ENCODE data around the gene SCFD2. TPM values are rescaled to one million over a fixed set of nuclear protein-coding genes. Genes with fewer than 3 reads are reported as not detected.
"Not testable (repeated sequence)": the region's sequence is repeated elsewhere in the genome, so short reads cannot be mapped to it uniquely, and the experiment has no call there.

Gene SCFD2
- total RNA-seq, 2 donors from 2014 or later, result 17.5 to 18.6 TPM

DNA sequence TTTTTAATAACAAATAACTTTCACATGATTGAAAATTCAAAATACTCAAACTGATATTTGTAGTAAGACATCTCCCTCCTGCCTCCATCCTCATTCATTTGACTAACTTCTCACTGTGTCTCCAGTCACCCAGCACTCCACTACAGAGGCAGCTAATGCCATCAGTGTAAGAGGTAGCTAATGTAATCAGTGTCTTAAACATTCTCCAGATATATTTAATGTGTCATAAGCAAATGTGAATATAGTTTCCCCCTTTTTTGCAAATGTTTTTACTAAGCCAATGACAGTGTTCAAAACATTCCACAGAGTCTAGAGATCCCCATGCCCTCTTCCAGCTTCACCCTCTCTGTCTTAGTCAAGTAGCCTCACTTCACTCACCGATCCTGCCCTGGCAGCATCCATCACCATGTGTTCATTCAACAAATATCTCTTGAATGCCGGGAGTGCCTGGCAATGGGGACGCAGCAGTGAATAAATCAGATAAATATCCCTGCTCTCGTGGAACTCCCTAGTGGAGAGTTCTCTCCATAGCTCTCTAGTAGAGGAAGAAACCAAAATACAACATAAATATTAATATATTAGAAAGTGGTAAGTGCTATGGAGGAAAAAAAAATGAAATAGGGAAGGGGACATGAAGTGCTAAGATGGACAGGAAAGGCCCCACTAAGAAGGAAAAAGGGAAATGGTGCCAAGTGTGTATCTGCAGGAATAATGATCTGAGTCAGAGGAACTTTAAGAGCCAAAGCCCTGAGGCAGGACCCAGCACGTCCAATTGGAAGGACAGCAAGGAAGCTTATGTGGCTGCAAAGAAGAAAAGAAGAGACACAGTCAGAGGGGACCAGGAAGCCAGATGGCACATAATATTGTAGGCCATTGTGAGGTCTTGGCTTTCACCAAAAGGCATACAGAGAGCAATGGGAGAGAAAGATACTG lies 18.7 kb downstream of the SCFD2 start:
- DNase-seq (ENCODE audit: low spot score), result no peak
- intact Hi-C loops (cut with DNase I), result no loop called here

DNA sequence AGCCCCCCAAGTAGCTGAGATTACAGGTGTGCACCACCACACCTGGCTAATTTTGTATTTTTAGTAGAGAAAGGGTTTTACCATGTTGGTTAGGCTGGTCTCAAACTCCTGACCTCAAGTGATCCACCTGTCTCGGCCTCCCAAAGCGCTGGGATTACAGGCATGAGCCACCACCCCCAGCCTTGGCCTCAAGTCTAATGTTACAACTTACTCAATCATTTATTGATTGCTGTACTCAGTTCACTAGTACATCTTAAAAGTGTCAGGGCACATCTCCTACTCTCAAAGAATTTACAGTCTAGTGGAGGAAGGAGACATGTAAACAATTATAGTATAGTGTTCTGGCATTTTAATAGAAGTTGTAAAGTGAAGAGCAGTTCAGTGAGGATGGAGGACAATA lies 19.5 kb downstream of the SCFD2 start:
- DNase-seq (ENCODE audit: low spot score); intact Hi-C loops (cut with DNase I): not testable (repeated sequence)

DNA sequence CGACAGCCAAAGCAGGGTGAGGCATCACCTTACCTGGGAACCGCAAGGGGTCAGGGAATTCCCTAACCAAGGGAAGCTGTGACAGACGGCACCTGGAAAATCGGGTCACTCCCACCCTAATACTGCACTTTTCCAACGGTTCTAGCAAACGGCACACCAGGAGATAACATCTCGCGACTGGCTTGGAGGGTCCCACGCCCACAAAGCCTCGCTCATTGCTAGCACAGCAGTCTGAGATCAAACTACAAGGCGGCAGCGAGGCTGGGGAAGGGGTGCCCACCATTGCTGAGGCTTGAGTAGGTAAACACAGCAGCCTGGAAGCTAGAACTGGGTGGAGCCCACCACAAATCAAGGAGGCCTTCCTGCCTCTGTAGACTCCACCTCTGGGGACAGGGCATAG lies 25.7 kb downstream of the SCFD2 start:
- DNase-seq (ENCODE audit: low spot score); intact Hi-C loops (cut with DNase I): not testable (repeated sequence)

DNA sequence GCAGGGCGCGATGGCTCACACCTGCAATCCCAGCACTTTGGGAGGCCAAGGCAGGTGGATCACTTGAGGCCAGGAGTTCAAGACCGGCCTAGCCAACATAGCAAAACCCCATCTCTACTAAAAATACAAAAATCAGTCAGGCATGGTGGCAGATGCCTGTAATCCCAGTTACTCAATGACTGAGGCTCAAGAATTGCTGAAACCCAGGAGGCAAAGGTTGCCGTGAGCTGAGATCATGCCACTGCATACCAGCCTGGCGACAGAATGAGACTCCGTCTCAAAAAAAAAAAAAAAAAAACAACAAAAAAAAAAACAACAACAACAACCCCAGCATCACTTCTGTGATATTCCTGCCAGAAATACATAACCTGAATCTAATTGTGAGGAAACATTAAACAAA lies 30.9 kb downstream of the SCFD2 start:
- intact Hi-C loops (cut with DNase I); DNase-seq (ENCODE audit: low spot score): not testable (repeated sequence)

DNA sequence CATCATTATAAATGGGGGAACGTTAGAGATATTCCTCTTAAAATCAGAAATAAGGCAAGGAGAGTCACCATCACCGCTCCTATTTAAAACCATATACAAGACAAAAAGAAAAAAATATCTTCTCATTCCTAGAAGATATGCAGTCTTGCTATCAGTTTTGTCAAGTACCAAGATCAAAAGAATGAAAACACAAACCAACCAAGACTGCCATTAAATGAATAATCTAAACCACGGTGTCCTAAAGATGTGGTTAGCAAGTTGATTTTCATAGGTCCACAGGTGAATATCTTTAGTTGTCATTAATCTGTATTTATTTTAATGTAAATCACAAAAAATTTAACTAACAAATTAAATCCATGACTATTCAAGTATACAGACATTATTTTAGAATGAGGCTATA lies 39.3 kb downstream of the SCFD2 start:
- no peak for DNase-seq (ENCODE audit: low spot score)
- intact Hi-C loops (cut with DNase I), result no loop called here

DNA sequence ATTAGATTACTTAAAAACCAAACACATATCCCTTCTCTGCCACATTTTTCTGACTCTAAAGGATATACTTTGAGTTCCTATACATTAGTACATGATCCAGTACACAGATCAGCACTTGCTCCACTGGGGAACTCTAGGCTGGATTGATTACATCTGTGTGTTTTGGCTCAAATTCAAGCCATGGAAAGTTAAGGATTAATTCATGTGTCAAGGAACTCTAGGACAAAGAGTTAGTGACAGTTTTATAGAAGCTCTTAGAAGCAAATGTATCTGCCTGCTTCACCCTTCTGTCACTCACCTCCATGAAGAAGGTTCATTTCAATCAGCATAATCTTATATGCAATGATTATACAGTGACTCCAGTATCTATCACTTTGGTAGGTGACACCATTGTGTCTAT lies 43.2 kb downstream of the SCFD2 start:
- intact Hi-C loops (cut with DNase I), result no loop called here
- no peak for DNase-seq (ENCODE audit: low spot score)

DNA sequence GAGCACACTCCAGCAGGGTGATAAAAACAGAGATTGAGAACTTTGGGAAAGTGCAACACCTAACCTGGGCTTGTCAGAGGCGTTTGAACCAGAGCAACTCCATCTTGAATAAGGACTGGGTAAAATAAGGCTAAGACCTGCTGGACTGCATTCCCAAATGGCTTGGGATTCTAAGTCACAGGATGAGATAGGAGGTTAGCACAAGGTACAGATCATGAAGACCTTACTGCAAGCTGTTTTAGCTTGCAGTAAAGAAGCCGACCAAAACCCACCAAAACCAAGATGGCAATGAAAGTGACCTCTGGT lies 43.9 kb downstream of the SCFD2 start:
- DNase-seq (ENCODE audit: low spot score), result no peak
- intact Hi-C loops (cut with DNase I), result no loop called here

DNA sequence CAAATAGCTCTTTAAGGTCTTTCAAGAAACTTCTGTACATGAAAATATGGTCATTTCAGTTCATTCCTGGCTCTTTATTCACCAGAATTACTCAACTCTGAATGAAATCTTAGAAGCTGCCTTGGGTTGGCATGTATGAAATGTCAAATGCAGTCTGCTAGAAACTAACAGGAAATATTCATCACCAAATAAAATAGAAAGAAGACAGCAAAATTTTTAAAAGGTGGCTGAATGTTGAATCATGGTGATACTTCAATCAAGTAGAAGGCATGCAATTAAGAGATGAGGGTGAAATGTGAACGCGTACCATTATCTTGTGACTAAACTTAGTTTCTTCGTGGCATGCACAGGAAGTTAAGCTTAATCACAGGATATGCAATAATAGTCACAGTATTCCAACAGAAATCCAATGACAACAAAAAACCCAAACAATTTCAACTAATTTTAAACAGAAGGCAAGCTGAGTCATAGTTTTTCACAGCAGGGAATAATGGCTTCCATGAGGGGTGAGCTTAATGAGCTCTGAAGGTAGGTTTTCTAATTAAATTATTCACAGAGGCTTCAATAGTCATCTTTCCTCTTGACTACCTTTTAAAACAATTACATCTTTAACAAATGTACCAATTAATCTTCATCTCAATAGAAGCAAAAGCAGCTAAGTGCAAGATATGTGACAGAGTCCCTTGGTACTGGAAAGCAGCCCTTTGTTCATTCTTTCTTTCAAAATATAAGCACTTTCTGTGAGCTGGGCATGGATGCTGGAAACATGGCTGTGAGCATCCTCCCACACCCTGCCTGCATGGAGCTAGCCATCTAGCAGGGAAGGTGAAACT lies 44.5 kb downstream of the SCFD2 start:
- DNase-seq (ENCODE audit: low spot score), result no peak
- intact Hi-C loops (cut with DNase I), result no loop called here

DNA sequence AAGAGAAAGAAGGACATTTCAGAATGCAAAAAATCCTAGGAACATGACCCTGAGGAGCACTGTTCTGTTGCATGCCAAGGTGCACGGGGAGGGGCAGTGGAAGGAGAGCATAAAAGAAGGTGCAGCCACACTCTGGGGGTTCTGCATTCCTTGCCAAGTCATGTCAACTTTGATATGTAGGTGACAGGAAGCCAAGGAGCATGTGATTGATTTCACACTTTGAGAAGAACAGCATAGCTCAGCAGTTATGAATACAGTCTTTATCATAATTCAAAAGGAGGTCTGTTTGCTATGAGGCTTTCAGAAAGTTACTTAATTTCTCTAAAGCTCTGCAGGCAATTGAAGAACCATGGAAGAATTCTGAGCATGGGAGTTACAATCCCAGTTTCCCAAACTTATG lies 50.6 kb downstream of the SCFD2 start:
- intact Hi-C loops (cut with DNase I), result no loop called here
- DNase-seq (ENCODE audit: low spot score), result no peak

DNA sequence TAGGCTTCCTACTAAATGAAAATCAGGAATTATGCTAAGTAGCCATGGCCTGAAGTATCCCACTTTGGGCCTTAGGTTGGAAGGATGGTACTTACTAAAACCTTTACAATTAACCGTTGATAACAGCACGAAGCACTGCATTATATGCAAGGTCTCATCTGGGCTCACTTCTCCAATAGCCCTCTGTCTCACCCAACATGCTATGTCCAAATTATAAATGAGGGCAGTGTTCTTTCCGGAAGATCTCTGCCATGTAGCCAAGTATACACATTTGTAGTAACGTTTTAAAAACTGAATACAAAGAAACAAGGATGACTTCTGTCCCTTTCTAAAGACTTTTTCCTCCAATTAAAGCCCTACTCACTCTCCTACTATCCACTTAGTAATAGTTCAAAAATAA lies 51.6 kb downstream of the SCFD2 start:
- intact Hi-C loops (cut with DNase I), result no loop called here
- no peak for DNase-seq (ENCODE audit: low spot score)

DNA sequence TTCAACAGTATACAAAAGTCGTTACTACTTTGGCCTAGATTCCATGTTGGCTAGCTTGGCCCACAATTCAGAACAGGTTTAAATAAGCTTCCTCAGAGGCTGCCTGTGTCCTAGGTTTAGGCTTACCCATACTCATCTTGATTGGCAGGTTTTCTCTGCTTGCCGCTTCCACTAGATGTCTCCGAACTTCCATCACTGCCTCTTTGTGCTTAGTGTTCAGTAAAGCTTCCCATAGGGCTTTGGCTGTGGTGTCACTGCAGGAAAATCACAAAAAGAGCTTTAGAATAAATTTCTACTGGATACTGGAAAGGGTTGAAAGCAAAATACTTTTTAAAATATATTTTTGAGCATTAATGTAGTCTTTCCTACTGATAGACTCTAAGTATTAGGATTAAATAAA lies 52.4 kb downstream of the SCFD2 start:
- intact Hi-C loops (cut with DNase I), result no loop called here
- DNase-seq (ENCODE audit: low spot score), result no peak

DNA sequence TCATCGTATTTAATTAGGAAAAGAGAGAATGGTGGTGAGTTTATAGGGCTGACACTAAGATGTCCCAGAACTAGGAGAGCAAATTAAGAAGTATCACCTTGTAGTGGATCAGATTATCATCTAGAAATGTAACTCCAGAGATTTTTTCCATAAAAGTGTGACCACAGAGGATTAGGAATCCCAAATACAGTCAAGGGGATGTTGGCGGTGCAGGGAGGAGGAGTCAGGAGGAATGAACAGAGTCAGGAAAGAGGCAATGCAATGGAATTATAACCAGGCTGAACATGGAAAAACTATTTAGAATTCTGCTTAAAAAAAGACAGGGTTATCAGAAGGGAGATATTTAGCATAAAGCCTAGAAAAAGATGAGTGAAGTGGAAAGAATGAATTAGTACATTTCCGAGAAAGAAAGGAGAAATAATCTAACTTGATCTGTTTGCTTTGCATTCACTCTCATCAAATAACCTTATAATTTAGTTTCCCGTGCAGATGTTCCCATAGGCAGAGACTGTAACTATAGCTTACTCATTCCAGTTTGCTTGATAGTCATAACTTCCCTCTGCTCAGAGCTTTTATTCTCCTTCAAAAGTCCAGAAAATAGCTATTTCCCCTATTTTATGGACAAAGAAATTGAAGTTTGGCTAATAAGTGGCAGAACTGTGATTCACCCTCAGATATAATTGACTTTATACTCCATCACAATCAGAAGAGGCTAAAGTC lies 56.4 kb downstream of the SCFD2 start:
- no peak for DNase-seq (ENCODE audit: low spot score)
- intact Hi-C loops (cut with DNase I), result no loop called here

DNA sequence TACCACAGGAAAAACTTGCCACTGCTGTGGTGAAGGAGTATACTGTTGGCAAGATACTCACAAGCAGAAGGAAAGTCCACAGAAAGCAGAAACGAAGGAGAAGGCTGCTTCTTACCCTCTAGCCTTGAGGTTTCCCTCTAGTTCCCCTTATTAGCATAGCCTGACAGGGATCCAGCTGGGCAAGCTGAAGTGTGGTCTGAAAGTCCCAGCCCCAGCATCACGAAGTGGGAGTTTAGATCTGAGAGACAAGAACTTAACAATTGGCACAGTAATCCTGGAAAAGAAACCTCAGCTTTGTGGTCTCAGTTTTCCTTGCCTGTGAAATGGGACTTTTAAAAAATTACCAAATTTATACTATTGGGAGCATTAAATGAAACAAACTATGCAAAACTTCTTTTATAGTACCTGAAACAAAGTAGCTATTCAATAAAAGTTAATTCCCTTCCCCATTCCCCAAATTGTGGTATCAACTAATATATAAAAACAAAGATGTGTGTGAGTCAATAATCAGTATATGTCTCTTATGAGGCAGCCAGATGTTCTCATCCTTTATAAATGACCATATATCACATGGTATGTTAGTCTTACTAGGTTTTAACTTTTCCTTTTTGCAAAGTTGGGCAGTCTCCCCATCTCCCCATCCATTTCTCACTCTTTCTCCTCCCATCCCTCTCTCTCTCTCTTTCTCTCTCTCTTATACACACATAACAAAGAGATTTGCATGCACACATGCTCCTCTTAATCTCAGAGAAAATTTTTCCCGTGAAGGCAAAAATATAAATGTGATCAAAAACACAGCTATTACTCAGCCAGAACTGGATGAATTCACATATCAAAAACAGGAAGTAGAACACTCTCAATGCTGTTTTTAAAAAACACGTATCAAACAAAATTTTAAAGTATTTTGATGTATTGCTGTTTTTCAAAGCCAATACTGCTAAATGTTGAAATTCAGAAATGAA lies 57.8 kb downstream of the SCFD2 start:
- no peak for DNase-seq (ENCODE audit: low spot score)
- intact Hi-C loops (cut with DNase I), result no loop called here

DNA sequence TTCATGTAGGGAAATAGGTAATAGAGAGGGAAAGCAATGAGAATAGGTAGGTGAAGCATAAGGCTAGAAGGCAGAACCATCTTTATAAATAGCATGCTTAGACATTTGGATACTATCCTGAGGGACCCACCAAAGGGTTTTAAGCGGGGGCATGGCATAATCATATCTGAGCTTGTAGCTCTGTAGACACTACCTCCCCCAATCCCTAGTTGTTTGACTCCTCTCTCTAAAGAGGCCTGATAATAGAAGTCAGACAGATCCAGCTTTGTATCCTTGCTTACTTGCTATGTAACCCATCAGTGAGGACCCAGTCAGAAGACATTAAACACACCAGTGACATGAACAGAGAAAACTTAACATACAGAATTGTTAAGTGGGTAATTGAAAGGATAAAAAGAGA lies 58.7 kb downstream of the SCFD2 start:
- DNase-seq (ENCODE audit: low spot score), result no peak

DNA sequence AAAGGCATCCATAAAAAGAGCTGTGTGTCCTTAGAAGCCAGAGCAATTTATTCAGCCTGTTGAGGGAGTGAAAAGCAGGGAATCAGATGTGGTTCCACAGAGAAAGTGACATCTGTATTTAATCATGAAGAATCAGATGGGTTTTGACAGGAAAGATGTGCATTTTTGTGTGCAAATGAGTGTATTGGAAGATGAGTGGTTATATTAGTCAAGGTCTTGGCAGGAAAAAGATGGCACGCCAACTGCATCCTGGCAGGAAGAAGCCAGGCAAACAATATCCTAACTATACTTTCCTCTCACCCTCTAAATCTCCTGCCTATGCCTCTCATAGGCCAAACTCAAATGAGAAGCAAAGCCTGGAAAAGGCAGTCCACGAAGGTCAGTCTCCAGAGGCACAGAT lies 59.1 kb downstream of the SCFD2 start:
- no peak for DNase-seq (ENCODE audit: low spot score)
- intact Hi-C loops (cut with DNase I), result no loop called here

More for the DNA sequence above, 58.7 kb downstream of the SCFD2 start:
- intact Hi-C loops (cut with DNase I), result no loop called here

DNA sequence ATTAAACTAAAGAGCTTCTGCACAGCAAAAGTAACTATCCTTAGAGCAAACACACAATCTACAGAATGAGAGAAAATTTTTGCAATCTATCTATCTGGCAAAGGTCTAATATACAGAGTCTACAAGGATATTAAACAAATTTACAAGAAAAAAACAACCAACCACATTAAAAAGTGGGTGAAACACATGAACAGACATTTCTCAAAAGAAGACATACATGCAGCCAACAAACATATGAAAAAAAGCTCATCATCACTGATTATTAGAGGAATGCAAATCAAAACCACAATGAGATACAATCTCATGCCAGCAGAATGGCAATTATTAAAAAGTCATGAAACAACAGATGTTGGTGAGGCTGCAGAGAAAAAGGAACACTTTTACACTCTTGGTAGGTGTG lies 73.7 kb downstream of the SCFD2 start:
- DNase-seq (ENCODE audit: low spot score); intact Hi-C loops (cut with DNase I): not testable (repeated sequence)

DNA sequence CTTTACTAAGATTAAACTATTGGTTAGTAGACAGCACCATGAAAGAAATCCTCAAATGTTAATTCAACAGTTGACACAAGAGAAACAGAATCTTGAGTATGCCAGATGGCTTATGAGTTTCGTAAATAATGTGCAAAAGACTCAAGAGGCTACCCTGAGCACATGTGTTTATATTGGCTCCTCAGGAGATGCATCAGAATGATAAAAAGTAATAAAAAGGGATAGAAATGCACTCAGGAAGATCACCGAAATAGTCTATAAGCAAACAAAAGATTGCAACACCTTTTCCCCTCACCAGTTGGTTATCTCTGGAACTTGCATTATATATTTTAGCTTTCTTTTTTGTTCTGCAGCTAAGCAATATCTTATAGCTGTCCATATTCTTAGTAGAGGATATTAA lies 84.4 kb downstream of the SCFD2 start:
- intact Hi-C loops (cut with DNase I), result no loop called here
- no peak for DNase-seq (ENCODE audit: low spot score)

DNA sequence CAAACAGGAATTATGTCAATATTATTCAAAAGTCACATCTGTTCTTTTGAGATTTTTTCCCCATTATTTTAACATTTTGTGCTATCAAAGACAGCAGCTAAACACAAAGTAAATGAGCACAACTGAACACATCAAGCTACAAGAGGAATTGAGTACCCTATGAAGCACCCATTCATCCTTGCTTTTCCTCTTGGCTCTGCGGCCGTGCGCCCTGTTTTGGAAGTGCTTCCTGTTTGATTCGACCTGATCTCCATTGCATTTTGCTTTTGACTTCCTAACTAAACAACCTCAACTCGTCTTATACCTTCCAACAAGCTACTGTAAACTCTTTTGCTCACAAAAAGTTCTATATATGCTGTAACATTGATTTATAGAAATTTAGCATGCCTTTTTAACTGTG lies 85.0 kb downstream of the SCFD2 start:
- intact Hi-C loops (cut with DNase I), result no loop called here
- no peak for DNase-seq (ENCODE audit: low spot score)

Data from posterior vena cava (tissue), 2 donors.